ENCODE results near the gene HACD2.
A peak's percentile ranks its signal among the peaks of the same experiment; 100 is the strongest.

HACD2 gene

DNA sequence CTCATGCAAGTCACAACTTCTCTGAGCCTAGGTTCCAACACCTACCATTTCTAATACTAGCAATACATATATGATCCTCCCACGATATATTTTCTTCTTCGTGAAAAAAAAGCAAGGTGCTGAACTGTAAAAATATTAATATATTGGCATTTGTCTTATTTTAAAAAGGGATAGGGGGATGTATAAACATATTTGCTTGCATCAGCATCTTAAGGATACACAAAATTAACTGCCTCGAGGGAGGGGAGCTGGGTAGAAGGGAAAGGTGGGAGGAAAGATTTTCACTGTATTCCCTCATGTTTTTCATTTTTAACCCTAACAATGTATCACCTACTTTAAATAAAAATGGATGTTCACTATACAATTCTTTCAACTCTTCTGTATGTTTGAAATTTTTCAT is 1.3 kb downstream of the HACD2 start:
- Histone ChIP-seq H3K36me3 (ENCODE audit: control insufficient read depth, insufficient read depth, low read length) (no peaks in the 10 kb centered on the region), H3K79me2 (peaks cover 5% of the 10 kb centered on the region), H3K4me1 (no peaks in the 10 kb centered on the region), H3K4me2 (ENCODE audit: low read length) (no peak overlapping the region), H3K4me3 (ENCODE audit: low read depth, low read length) (peak overlapping the region; percentile 63), H3K9me3 (ENCODE audit: control insufficient read depth, low read length) (no peaks in the 10 kb centered on the region), H3K27me3 (ENCODE audit: control insufficient read depth, insufficient read depth, low read length) (no peaks in the 10 kb centered on the region), H3K27ac (no peak overlapping the region), H3K9ac (no peak overlapping the region), H2AFZ (no peak overlapping the region)
- TF ChIP-seq, protein P1, sequence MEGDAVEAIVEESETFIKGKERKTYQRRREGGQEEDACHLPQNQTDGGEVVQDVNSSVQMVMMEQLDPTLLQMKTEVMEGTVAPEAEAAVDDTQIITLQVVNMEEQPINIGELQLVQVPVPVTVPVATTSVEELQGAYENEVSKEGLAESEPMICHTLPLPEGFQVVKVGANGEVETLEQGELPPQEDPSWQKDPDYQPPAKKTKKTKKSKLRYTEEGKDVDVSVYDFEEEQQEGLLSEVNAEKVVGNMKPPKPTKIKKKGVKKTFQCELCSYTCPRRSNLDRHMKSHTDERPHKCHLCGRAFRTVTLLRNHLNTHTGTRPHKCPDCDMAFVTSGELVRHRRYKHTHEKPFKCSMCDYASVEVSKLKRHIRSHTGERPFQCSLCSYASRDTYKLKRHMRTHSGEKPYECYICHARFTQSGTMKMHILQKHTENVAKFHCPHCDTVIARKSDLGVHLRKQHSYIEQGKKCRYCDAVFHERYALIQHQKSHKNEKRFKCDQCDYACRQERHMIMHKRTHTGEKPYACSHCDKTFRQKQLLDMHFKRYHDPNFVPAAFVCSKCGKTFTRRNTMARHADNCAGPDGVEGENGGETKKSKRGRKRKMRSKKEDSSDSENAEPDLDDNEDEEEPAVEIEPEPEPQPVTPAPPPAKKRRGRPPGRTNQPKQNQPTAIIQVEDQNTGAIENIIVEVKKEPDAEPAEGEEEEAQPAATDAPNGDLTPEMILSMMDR (IDR thresholded peaks at IDR 0.05) = no peak

DNA sequence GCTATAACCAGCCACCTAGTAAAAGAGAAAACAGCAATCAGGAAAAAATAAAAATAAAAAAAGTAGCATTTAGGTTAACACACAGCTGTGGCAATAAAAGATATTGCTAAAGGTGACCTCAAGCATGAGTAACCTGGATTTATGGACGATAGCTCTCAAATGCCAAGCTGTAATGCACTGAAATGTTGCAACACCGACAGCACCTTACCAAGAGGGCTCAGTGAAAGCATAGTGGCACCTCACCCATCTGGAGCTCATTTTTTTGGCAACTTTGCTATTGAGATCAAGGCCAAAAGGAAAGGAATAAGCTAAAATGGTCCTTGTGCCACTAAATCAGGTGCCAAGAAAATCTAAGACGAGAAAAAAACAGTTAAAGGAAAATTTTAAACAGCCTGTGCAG is 2.5 kb downstream of the HACD2 start:
- Histone ChIP-seq H3K9me3 (ENCODE audit: control insufficient read depth, low read length) (no peaks in the 10 kb centered on the region), H3K4me1 (no peaks in the 10 kb centered on the region), H3K36me3 (ENCODE audit: control insufficient read depth, insufficient read depth, low read length) (no peaks in the 10 kb centered on the region), H3K27ac (no peak overlapping the region), H3K79me2 (peaks cover 5% of the 10 kb centered on the region), H3K4me2 (ENCODE audit: low read length) (no peak overlapping the region), H3K9ac (no peak overlapping the region), H2AFZ (no peak overlapping the region), H3K4me3 (ENCODE audit: low read depth, low read length) (no peak overlapping the region), H3K27me3 (ENCODE audit: control insufficient read depth, insufficient read depth, low read length) (no peaks in the 10 kb centered on the region)
- TF ChIP-seq, protein P1 (IDR thresholded peaks at IDR 0.05) = no peak

DNA sequence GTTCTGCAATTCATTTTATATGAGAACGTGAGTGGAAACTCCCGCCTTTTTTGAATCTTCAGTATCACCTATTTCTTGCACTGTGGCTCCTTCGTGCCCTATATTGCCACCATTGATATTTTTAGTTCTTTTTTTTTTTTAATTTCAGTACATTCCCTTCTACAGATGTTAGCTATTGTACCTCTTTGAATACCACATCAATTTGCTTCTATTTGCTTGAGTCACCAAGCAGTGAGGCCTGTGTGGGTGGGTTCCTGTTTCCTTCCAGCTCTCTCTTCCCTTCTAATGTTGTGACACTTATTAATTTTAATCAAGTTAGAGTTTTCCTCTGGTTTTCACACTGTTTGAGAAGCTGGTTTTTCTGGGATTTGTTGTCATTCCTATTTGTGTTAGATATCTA is 8.7 kb downstream of the HACD2 start:
- H3K9ac ChIP-seq = no peak overlapping the region
- no peaks in the 10 kb centered on the region for H3K27me3 ChIP-seq (ENCODE audit: control insufficient read depth, insufficient read depth, low read length)
- H3K4me2 ChIP-seq (ENCODE audit: low read length) = no peak overlapping the region
- no peak overlapping the region for H3K4me3 ChIP-seq (ENCODE audit: low read depth, low read length)
- peaks cover under 1% of the 10 kb centered on the region for H3K79me2 ChIP-seq
- no peaks in the 10 kb centered on the region for H3K9me3 ChIP-seq (ENCODE audit: control insufficient read depth, low read length)
- TF ChIP-seq, protein P1 (IDR thresholded peaks at IDR 0.05) = no peak
- no peaks in the 10 kb centered on the region for H3K4me1 ChIP-seq
- H3K27ac ChIP-seq = no peak overlapping the region
- H2AFZ ChIP-seq = no peak overlapping the region
- no peaks in the 10 kb centered on the region for H3K36me3 ChIP-seq (ENCODE audit: control insufficient read depth, insufficient read depth, low read length)

DNA sequence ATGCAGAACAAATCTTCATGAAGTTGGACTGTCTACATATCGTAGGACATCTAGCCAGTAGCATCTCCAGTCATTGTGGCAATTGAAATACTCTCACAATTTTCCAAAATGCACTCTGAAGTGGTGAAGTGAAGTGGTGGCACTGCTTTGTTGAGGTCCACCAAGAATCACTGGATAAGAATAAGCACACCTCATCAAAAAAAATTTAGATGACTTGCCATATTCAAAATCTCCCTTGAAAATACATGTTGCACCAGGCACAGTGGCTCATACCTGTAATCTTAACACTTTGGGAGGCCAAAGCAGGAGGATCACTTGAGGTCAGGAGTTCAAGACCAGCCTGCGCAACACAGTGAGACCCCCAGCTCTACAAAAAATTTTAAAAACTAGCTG is 12.9 kb downstream of the HACD2 start:
- TF ChIP-seq, protein P1 (IDR thresholded peaks at IDR 0.05) = no peak
- Histone ChIP-seq H3K27me3 (ENCODE audit: control insufficient read depth, insufficient read depth, low read length) (no peaks in the 10 kb centered on the region), H3K9ac (no peak overlapping the region), H3K4me3 (ENCODE audit: low read depth, low read length) (no peak overlapping the region), H2AFZ (no peak overlapping the region), H3K4me2 (ENCODE audit: low read length) (no peak overlapping the region), H3K79me2 (no peaks in the 10 kb centered on the region), H3K36me3 (ENCODE audit: control insufficient read depth, insufficient read depth, low read length) (no peaks in the 10 kb centered on the region), H3K4me1 (no peaks in the 10 kb centered on the region), H3K9me3 (ENCODE audit: control insufficient read depth, low read length) (no peaks in the 10 kb centered on the region), H3K27ac (no peak overlapping the region)

DNA sequence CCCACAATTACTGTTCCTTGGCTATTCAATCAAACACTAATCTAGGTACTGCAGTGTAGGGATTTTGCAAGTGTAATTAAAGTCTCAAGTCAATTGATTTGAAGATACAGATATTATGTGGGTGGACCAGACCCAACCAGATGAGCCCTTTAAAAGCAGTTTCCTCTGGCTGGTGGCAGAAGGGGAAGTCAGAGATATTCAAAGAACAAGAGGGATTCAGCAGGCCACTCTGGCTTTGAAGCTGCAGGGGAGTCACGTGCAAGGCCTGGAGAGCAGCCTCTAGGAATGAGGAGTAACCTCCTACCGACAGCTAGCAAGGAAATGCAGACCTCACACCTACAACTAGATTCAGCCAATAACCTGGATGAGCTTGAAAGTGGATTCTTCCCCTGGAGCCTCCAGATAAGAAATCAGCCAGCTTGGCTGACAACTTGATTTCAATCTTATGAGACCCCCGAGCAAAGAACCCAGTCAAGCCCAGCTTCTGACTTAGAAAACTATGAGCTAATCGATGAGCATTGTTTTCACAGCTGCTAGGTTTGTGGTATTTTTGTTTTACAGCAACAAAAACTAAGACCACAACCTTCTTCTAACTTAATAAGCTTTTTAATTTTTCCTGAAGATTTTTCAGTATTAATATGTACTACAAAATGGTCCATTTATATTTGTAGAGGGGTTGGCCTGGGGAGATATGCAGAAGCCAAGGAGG is 13.4 kb downstream of the HACD2 start:
- Histone ChIP-seq H2AFZ (no peak overlapping the region), H3K9ac (no peak overlapping the region), H3K27ac (no peak overlapping the region), H3K9me3 (ENCODE audit: control insufficient read depth, low read length) (no peaks in the 10 kb centered on the region), H3K27me3 (ENCODE audit: control insufficient read depth, insufficient read depth, low read length) (no peaks in the 10 kb centered on the region), H3K79me2 (no peaks in the 10 kb centered on the region), H3K36me3 (ENCODE audit: control insufficient read depth, insufficient read depth, low read length) (no peaks in the 10 kb centered on the region), H3K4me3 (ENCODE audit: low read depth, low read length) (no peak overlapping the region), H3K4me1 (no peaks in the 10 kb centered on the region), H3K4me2 (ENCODE audit: low read length) (no peak overlapping the region)
- TF ChIP-seq, protein P1 (IDR thresholded peaks at IDR 0.05) = no peak
